GM19328 (cell line): Measurements from ENCODE around the gene NBEAL2.

Experiments used
- ATAC-seq: cut with Tn5 transposase; IDR thresholded peaks from one replicate; pipeline ENCODE4 v1.9.1; 2021; ENCODE audit warnings: mild to moderate bottlenecking, moderate library complexity; ENCODE audit not compliant: unreplicated experiment

Gene NBEAL2

DNA sequence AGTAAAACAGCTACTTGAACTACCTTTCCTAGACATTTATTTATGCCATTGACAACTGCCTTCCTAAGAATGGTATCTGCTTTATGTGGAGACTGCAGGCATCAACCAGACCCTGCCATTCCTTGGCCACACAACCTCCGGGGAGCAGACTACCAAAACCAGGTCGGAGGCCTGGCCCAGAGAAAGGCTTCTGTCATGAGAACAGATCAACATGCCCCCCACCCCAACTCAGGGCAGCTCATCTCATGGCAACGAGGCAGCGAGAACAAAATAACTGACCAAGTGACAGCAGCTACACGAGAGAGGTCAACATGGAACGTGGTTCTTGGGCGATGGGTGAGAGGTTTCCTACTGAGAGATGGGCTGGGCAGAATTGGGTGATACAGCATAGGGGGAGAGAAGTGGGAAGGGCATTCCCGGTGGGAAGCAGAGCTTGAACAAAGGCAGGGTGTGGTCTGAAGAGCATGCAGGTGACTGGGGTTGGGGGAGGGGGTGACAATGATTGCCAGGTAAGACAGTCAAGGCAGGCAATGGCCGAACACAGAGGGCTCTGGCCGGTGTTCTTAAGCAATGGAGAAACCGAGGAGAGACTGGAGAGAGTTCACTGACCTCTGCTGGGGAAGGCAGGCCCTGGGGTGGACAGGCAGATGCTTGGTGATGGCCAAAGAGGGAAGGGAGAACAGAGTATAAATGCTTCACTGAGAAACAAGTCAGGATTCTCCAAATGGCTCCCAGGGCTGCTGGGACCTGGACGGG, 36.8 kb upstream of the NBEAL2 start:
- no peak for ATAC-seq

DNA sequence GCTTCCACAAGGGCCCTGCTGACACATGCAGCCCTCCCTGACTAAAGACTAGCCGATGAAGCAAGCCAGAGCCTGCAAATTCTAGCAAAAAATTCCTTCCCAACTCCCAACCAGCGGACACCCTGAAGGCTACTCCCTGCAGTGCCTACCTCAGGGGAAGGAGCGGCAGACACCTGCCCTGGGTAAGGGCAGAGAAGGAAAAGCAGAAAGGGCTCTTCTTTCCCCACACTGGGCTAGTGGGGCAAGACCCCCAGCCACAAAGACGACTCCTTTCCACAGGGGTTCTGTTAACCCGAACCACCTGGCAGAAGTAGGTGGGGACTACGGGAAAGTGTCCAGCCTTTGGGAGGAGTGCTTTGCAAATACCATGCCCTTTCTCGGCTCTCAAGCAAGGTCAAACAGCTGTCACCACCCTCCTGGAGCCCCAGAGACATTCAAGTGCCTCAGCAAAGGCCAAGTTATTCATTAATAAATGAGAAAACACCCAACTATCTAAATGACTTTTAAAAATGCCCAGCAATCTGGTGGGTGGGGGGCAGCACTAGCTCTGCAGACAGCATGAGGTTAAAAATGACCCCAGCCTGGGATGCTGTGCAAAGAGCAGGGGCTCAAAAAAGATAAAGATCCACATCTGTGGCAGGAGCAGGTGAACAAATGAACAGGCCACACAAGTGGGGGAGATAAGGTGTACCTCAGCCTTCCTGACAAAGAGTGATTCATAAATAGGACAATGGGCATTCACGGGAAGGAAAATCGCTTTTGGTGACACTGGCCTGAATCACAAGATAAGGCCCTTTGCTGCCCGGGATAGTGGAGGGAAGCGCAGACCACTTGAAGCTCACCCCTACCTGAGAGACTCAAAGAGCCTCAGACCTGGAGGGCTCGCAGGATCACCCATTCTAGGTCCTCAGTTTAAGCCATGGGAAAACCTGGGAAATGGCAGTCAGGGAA, 36.0 kb upstream of the NBEAL2 start:
- ATAC-seq = no peak

- ATAC-seq = no peak
Observed at GRCh38 chr3:46944191-46944590, 35.3 kb upstream of the NBEAL2 start.

GRCh38 chr3:46946416-46946815, 33.0 kb upstream of the NBEAL2 start:
- ATAC-seq = no peak

GRCh38 chr3:46946856-46947545, 32.5 kb upstream of the NBEAL2 start:
- ATAC-seq = no peak

DNA sequence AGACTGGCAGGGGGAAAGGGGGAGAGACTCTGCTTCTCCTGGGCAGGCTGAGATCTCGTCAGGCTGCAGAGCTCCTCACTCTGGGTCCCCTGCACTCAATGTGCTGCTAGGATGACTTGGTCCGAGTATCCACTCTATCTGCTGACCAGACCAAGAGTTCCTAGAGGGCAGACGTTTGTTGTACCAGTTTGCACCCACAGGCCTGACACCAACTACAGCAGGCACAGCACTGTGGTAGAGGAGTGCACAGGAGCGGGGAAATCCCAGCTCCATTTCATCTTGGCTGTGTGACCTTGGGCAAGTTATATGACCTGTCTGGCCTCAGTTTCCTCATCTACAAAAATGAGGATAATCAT, 31.9 kb upstream of the NBEAL2 start:
- no peak for ATAC-seq

- no peak for ATAC-seq
Observed at GRCh38 chr3:46947981-46948791, 31.3 kb upstream of the NBEAL2 start.

GRCh38 chr3:46948830-46949671, 30.4 kb upstream of the NBEAL2 start:
- no peak for ATAC-seq

DNA sequence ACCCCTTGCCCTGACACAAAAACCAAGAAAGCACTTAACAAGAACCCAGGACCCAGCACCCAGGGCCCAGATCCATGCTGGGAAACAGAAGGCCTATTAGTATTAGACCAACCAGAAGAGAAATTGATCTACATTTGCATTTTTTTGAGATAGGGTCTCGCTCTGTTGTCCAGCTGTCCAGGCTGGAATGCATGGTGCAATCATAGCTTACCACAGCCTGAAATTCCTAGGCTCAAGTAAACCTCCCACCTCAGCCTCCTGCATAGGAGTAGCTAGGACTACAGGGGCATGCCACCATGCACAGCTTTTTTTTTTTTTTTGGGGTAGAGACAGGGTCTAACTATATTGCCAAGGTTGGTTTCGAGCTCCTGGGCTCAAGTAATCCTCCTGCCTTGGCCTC, 29.3 kb upstream of the NBEAL2 start:
- no peak for ATAC-seq

GRCh38 chr3:46950650-46951241, 28.7 kb upstream of the NBEAL2 start:
- no peak for ATAC-seq

- no peak for ATAC-seq
Observed at GRCh38 chr3:46952813-46953212, 26.7 kb upstream of the NBEAL2 start.

- ATAC-seq = no peak
Observed at GRCh38 chr3:46953234-46954010, 26.0 kb upstream of the NBEAL2 start.

GRCh38 chr3:46954178-46954577, 25.3 kb upstream of the NBEAL2 start:
- no peak for ATAC-seq

DNA sequence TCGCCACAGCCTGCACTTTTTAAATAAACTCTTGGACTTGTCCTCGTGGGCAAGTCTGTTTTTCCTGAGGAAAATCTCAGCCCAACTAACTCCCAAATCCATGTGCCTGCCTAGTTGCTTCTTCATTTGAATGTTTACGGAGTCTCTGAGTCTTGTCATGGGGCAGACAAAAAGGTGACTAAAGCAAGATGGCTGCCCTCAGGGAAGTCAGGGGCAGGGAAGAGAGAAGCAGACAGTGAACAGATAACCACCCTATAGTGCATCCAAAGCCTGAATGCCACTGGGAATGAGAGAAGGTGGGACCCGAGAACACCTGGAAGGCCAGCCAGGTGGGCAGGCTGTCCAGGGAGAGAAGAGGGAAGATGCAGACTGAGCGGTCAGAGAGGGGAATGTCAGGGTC, 24.3 kb upstream of the NBEAL2 start:
- no peak for ATAC-seq

- ATAC-seq = no peak
Observed at GRCh38 chr3:46955801-46956259, 23.6 kb upstream of the NBEAL2 start.

DNA sequence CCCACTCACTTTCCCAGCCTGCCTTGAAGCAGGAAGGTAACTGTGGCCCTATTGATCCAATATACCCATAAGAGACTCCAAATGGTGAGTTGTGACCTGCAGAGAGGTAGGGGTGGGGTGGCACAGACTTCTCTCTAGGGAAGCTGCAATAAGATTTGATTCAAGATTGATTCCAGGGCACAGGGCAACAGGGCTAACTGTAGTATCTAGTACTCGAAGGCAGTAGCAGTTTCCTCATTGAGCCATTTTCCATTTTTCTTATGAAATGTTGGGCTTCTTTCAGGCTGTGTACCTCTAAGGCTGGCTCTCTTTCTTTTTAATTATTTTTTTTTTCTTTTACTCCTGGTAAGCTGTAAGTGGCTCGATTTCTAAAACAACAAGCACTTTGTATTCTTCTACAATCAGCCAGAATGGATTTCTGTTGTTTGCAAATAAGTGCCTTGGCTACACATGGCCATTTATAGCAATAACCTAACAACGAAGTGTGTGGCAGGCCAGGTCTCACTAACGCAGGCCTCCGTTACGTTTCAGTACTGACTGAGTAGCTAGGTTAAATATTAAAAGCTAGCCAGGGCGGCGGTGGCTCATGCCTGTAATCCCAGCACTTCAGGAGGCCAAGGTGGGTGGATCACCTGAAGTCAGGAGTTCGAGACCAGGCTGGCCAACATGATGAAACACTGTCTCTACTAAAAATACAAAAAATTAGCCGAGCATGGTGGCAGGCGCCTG, 22.2 kb upstream of the NBEAL2 start:
- ATAC-seq = no peak

DNA sequence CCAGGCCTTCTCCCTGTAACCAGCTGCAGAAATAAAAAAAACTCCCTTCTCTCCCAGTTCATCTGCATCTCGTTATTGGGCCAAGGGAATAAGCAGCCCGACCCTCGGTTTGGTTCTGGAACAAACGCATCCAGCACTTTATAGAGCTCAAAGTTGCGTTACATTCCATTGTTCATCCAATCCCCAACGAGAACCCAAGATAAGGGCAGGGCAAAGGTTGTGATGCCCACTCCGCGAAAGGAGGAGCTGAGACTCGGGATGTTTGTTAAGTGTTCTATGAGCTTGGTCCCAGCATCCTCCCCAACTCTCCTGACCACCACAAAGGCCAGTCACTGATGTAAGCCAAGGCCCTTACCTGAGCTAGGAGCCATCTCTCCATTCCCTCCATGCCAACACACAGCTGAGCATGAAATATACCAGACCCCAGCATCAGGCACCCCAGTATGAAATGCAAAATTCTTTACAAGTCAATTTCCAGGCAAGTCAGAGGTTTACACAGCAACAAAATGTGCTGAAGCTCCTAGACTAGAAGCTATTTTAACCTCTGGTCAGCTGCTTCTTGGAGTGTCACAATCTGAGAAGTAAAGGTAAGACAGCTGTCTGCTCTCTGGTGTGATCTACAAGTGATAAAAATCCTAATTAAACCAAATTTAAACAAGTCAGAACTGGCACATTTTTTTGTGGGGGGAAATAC, 20.9 kb upstream of the NBEAL2 start:
- no peak for ATAC-seq
